Stomach (tissue), 9 donors: ENCODE results near the gene TCF7. TPM values are rescaled to one million over a fixed set of nuclear protein-coding genes. Genes with fewer than 3 reads are reported as not detected.

ENCODE experiments used
- DNase-seq, 2 donors: peaks; one replicate each; pipeline versions ENCODE4 v3.0.0 to v3.0.0-alpha.2; 2013 to 2019
- H3K27ac ChIP-seq, 5 donors: fragments of 200-600 bp in 4 of 5; sonication (generic) in 4 of 5; one replicate each; pipeline ENCODE4 v1.5.1; 2013 to 2019; ENCODE audit warnings: mild to moderate bottlenecking in 1 of 5, moderate library complexity in 1 of 5
- H3K27me3 ChIP-seq, 3 donors: fragments of 200-600 bp; sonication (generic); one replicate each; pipeline ENCODE4 v1.5.1; 2017 to 2019; ENCODE audit warnings: mixed run types in 1 of 3
- H3K36me3 ChIP-seq, 4 donors: fragments of 200-600 bp; sonication (generic); 1 replicate in 3 of 4; 2 replicates in 1 of 4; pipeline ENCODE4 v1.5.1; 2016 to 2019
- H3K4me1 ChIP-seq, 4 donors: fragments of 200-600 bp; sonication (generic); one replicate each; pipeline ENCODE4 v1.5.1; 2016 to 2019
- H3K4me3 ChIP-seq, 4 donors: fragments of 200-600 bp; sonication (generic) in 3 of 4; one replicate each; pipeline ENCODE4 v1.5.1; 2016 to 2019; ENCODE audit warnings: mild to moderate bottlenecking in 1 of 4
- H3K9me3 ChIP-seq, 4 donors: fragments of 200-600 bp; sonication (generic); one replicate each; pipeline ENCODE4 v1.5.1; 2016 to 2019
- CTCF ChIP-seq, 7 experiments: fragments of 450-650 bp in 4 of 7; fragments of 200-600 bp in 3 of 7; sonication (generic) in 3 of 7; IDR thresholded peaks; one replicate each; pipeline ENCODE4 v1.5.1; 2016 to 2019; ENCODE audit warnings: antibody characterized with exemption in 7 of 7, control low read depth in 2 of 7, mild to moderate bottlenecking in 1 of 7
- EP300 ChIP-seq: sonication (generic); formaldehyde crosslinking; IDR thresholded peaks from one replicate; pipeline ENCODE4 v1.6.1; 2017; ENCODE audit warnings: antibody characterized with exemption
- POLR2A ChIP-seq, 4 donors: fragments of 450-650 bp; IDR thresholded peaks; one replicate each; pipeline ENCODE4 v1.6.1; 2016; ENCODE audit warnings: antibody characterized with exemption in 4 of 4, control low read depth in 2 of 4, mild to moderate bottlenecking in 1 of 4, moderate library complexity in 1 of 4
- POLR2AphosphoS5 ChIP-seq, 3 donors: sonication (generic); formaldehyde crosslinking; IDR thresholded peaks; one replicate each; pipeline ENCODE4 v1.6.1; 2016; ENCODE audit warnings: antibody characterized with exemption in 3 of 3
- WGBS, 5 donors: extraction: QIAGEN DNeasy Blood & Tissue Kit in 3 of 5; methylation state at CpG; one replicate each; pipeline versions ENCODE4 v1.1.5 to v1.1.7; 2013 to 2018; 5-methylcytosine and 5-hydroxymethylcytosine counted together
- intact Hi-C: fragments of 100-400 bp; cut with DNase I; formaldehyde crosslinking; loops from one replicate; pipeline ENCODE4 v1.15.1; 2023; ENCODE audit warnings: low total_unique reads
- polyA plus RNA-seq, 3 donors: library from polyadenylated mRNA; stranded (reverse); fragments of 200-250 nt; gene quantifications; one replicate each; pipeline ENCODE4 v1.2.3, GENCODE V29; 2013
- total RNA-seq, 5 donors: library from RNA; depleted of rRNA; stranded (reverse); fragments of >200 nt; gene quantifications; one replicate each; pipeline versions ENCODE4 v1.1.0 to v1.2.3, GENCODE V29; 2014 to 2016
- donor health status: healthy with polysubstance abuse.
- donor health status: Bipolar disorder and iron deficiency.
- donor health status: healthy.

Gene TCF7
- total and polyA plus RNA-seq, 8 donors: 3.7 to 13.3 (median 5.4) TPM; not detected in 1

DNA sequence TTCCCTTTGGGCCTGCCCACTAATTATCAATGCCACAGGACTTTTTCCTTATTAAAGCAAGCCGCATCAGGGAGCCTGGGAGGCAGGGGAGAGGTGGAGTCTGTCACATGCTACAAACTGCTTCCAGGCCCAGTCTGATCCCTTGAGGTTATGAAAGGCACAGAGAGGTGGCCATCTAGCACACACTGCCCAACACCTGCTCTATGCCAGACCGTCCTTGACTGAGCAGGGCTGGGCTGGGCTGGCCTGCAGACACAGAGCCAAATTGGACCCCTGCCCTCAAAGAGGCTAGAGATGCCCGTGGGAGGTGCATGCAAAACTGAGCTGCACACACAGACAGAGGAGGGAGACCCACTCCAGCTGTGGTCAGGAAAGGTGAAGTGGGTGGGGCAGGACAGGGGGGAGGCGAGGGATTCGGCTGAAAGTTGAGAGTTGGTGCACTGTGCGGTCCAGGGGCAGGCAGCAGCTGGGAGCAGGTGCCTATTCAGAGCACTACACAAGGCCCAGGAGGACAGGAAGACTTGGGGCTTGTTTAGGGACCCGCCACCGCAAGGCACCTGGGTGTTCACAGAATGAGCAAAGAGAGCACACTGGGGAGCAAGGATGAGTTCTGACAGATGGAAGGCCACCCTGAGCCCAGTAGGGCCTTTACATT, 36.4 kb upstream of the TCF7 start:
- Histone ChIP-seq H3K36me3 (no peaks in the 10 kb centered on the region), H3K9me3 (no peaks in the 10 kb centered on the region), H3K4me3 (no peak overlapping the region), H3K4me1 (no peaks in the 10 kb centered on the region), H3K27me3 (peaks cover 0 to under 1% (median 0%) of the 10 kb centered on the region in 3 donors), H3K27ac (no peak overlapping the region)
- intact Hi-C loops: no loop called here
- no peak for DNase-seq
- TF ChIP-seq CTCF (IDR thresholded peaks at IDR 0.05): no peak
- TF ChIP-seq POLR2AphosphoS5 (IDR thresholded peaks at IDR 0.05): no peak
- no peak for TF ChIP-seq EP300
- 62 to 75% (median 65%) methylated on average over 8 of the region's 8 CpGs for WGBS, 5 donors

DNA sequence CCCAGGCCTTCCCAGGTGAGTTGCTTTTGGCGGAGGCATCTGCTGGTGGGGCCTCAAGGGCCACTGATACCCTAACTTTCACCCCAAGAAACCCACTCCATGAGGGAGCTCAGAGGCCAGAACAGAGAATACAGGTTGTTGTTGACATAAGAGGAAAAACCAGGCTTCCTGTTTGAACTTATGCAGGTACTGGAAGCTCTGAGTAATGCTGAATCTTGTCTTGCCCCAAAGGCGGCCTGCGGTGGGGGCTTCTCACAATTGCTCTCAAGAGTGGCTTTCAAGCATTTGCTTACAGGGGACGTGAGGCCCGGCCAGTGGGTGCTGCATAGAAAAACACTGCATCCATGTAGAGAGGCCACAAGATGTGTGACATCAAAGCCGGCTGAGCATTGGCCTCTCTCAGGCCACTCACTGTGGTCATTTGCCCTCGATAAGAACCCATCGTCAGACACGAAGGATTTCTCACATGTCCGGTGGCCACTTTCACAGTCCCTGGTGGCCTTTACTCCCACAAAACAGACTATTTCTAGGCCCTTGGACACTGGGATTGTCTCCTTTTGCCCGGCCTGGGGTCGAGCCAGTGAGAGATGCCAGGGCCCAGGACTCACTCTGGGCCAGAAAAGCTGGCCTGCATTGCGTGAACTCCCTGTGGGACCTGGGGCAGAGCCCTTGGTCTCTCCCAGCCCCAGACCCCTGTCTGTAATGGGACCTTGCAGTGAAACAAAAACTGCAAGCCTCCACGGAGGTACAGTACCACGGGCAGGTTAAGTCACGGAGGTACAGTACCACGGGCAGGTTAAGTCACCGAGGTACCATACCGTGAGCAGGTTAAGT, 34.5 kb upstream of the TCF7 start:
- Histone ChIP-seq H3K4me3 (no peak overlapping the region), H3K9me3 (no peaks in the 10 kb centered on the region), H3K27ac (no peak overlapping the region), H3K36me3 (no peaks in the 10 kb centered on the region), H3K27me3 (no peaks in the 10 kb centered on the region), H3K4me1 (no peaks in the 10 kb centered on the region)
- WGBS, 5 donors: 83 to 92% (median 86%) methylated on average over 16 to 19 of the region's 19 CpGs
- TF ChIP-seq POLR2AphosphoS5 (IDR thresholded peaks at IDR 0.05) (no peak), EP300 (no peak), POLR2A (IDR thresholded peaks at IDR 0.05) (no peak), CTCF (IDR thresholded peaks at IDR 0.05) (no peak)
- intact Hi-C loops: no loop called here
- DNase-seq: no peak

GRCh38 chr5:134082264-134082992, 32.1 kb upstream of the TCF7 start:
- Histone ChIP-seq H3K36me3 (no peaks in the 10 kb centered on the region), H3K9me3 (no peaks in the 10 kb centered on the region), H3K4me3 (no peak overlapping the region), H3K27ac (no peak overlapping the region), H3K4me1 (no peaks in the 10 kb centered on the region), H3K27me3 (no peaks in the 10 kb centered on the region)
- TF ChIP-seq POLR2AphosphoS5 (IDR thresholded peaks at IDR 0.05): no peak
- no peak for TF ChIP-seq CTCF (IDR thresholded peaks at IDR 0.05)
- TF ChIP-seq POLR2A (IDR thresholded peaks at IDR 0.05): no peak
- no peak for TF ChIP-seq EP300
- 49 to 68% (median 55%) methylated on average over 2 of the region's 2 CpGs for WGBS, 5 donors
- no peak for DNase-seq
- intact Hi-C loops: no loop called here

GRCh38 chr5:134083517-134083916, 31.0 kb upstream of the TCF7 start:
- H3K4me1 ChIP-seq: no peaks in the 10 kb centered on the region
- intact Hi-C loops: no loop called here
- H3K4me3 ChIP-seq: no peak overlapping the region
- no peaks in the 10 kb centered on the region for H3K36me3 ChIP-seq
- H3K9me3 ChIP-seq: no peaks in the 10 kb centered on the region
- TF ChIP-seq EP300 (no peak), POLR2A (IDR thresholded peaks at IDR 0.05) (no peak), CTCF (IDR thresholded peaks at IDR 0.05) (no peak), POLR2AphosphoS5 (IDR thresholded peaks at IDR 0.05) (no peak)
- H3K27ac ChIP-seq: no peak overlapping the region
- DNase-seq: no peak
- H3K27me3 ChIP-seq: no peaks in the 10 kb centered on the region
- 60 to 74% (median 71%) methylated on average over 5 of the region's 5 CpGs for WGBS, 5 donors
